ENCODE results near the gene JUND.

DNA sequence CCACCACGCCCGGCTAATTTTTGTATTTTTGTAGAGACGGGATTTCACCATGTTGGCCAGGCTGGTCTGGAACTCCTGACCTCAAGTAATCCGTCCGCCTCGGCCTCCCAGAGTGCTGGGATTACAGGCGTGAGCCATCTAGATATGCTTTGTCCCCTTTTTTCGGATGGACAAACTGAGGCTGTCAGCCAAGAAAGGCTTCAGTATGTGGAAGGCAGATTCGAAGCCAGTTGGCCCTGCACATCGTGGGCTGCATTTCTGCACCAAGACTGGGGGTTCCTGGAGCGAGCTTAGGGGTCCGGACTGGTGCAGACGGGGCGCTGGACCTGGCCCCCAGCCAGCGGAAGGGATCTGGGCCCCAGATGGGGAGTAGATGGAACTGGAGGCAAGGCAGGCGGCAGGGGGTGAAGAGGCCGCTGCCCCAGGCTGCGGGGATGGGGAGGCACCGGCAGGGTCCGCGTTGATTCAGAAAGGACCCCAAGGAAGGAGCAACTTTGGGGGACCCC, 9.7 kb upstream of the JUND start:
- no peak for TF ChIP-seq CTCF (IDR thresholded peaks at IDR 0.05)
- TF ChIP-seq POLR2A (IDR thresholded peaks at IDR 0.05): no peak

Data from Peyer's patch (tissue), 4 donors.